Measurements from ENCODE around the gene PGAP1.

GRCh38 chr2:196965651-196966050 is 39.1 kb upstream of the PGAP1 start:
- TF ChIP-seq SUZ12 (IDR thresholded peaks at IDR 0.05; ENCODE audit: extremely low read depth, insufficient read depth, insufficient read length) = no peak
- TF ChIP-seq ZNF274 (IDR thresholded peaks at IDR 0.05; ENCODE audit: low read depth, low read length) = no peak
